ENCODE data around the gene MS4A3. TPM values are rescaled to one million over a fixed set of nuclear protein-coding genes. Genes with fewer than 3 reads are reported as not detected.

The MS4A3 gene
- not detected in 2 replicates for total RNA-seq

GRCh38 chr11:60056349-60056969 is at the start of gene MS4A3:
TSS of gene MS4A3 (plus strand) at chr11:60056665. CDS start at chr11:60061161, 4,496 bp downstream.

GRCh38 chr11:60016881-60017280 is 39.6 kb upstream of the MS4A3 start, which contains the start of gene OOSP4B:
TSS of gene OOSP4B (plus strand) at chr11:60017181.

GRCh38 chr11:60040109-60040508 is 16.4 kb upstream of the MS4A3 start, which contains the start of gene OOSP2:
TSS of gene OOSP2 (plus strand) at chr11:60040409. CDS start at chr11:60040460, 51 bp downstream.

GRCh38 chr11:60088364-60088763 is 31.9 kb downstream of the MS4A3 start, which contains the start of gene MS4A2:
TSS of gene MS4A2 (plus strand) at chr11:60088664. CDS start at chr11:60088766, 102 bp downstream.

Other genes starting within 250 kb of the MS4A3 start
- 37.4 and 49.9 TPM in 2 replicates for gene MRPL16, start 245.9 kb upstream of the MS4A3 start, total RNA-seq
- gene CBLIF, start 211.2 kb upstream of the MS4A3 start, total RNA-seq: not detected in 2 replicates
- not detected in 2 replicates for gene TCN1, start 190.2 kb upstream of the MS4A3 start, total RNA-seq
- not detected in 2 replicates for gene OOSP3, start 177.9 kb upstream of the MS4A3 start, total RNA-seq
- gene OOSP1, start 118.2 kb upstream of the MS4A3 start, total RNA-seq: not detected in 2 replicates
- not detected in 2 replicates for gene OOSP4A, start 92.6 kb upstream of the MS4A3 start, total RNA-seq
- gene OOSP4B, start 39.5 kb upstream of the MS4A3 start, total RNA-seq: not detected in 2 replicates
- gene OOSP2, start 16.3 kb upstream of the MS4A3 start, total RNA-seq: not detected in 2 replicates
- not detected in 2 replicates for gene MS4A2, start 32.0 kb downstream of the MS4A3 start, total RNA-seq
- not detected in 2 replicates for gene MS4A6A, start 126.4 kb downstream of the MS4A3 start, total RNA-seq
- gene MS4A4E, start 186.5 kb downstream of the MS4A3 start, total RNA-seq: not detected in 2 replicates
- not detected in 2 replicates for gene MS4A4A, start 224.0 kb downstream of the MS4A3 start, total RNA-seq